Prostate gland (tissue), 2 donors: ENCODE results near the gene FREM2. TPM values are rescaled to one million over a fixed set of nuclear protein-coding genes. Genes with fewer than 3 reads are reported as not detected.
A peak's percentile ranks its signal among the peaks of the same experiment; 100 is the strongest.

ENCODE experiments used
- DNase-seq: peaks from one replicate; pipeline ENCODE4 v3.0.0-alpha.2; 2019; ENCODE audit warnings: low spot score
- H3K27ac ChIP-seq, 2 donors: fragments of 200-600 bp; sonication (generic); 2 replicates each; pipeline ENCODE4 v1.5.1; 2017 to 2019
- H3K27me3 ChIP-seq: fragments of 200-600 bp; sonication (generic); replicated peaks from 2 replicates; pipeline ENCODE4 v1.5.1; 2019; ENCODE audit not compliant: insufficient read depth
- H3K36me3 ChIP-seq, 2 donors: fragments of 200-600 bp; sonication (generic); 1 replicate in 1 of 2; 2 replicates in 1 of 2; pipeline versions ENCODE4 v1.5.1 to v1.8.1; 2017 to 2019
- H3K4me1 ChIP-seq: fragments of 200-600 bp; sonication (generic); replicated peaks from 2 replicates; pipeline ENCODE4 v1.5.1; 2019
- H3K4me3 ChIP-seq, 2 donors: fragments of 200-600 bp; sonication (generic); 2 replicates each; pipeline ENCODE4 v1.5.1; 2017 to 2019
- H3K9me3 ChIP-seq: fragments of 200-600 bp; sonication (generic); 2 replicates; pipeline ENCODE4 v1.5.1; 2017
- CTCF ChIP-seq, 4 experiments: fragments of 200-600 bp in 2 of 4; fragments of 450-650 bp in 2 of 4; sonication (generic) in 2 of 4; IDR thresholded peaks; 1 replicate in 3 of 4; 2 replicates in 1 of 4; pipeline ENCODE4 v1.5.1; 2016 to 2019; ENCODE audit warnings: antibody characterized with exemption in 4 of 4, mild to moderate bottlenecking in 2 of 4, moderate library complexity in 2 of 4
- POLR2A ChIP-seq: fragments of 450-650 bp; IDR thresholded peaks from one replicate; pipeline ENCODE4 v1.6.1; 2016; ENCODE audit warnings: antibody characterized with exemption, mild to moderate bottlenecking
- POLR2AphosphoS5 ChIP-seq: sonication (generic); formaldehyde crosslinking; IDR thresholded peaks from one replicate; pipeline ENCODE4 v1.6.1; 2017; ENCODE audit warnings: antibody characterized with exemption
- WGBS: methylation state at CpG from one replicate; pipeline ENCODE4 v1.1.5; 2018; 5-methylcytosine and 5-hydroxymethylcytosine counted together
- intact Hi-C: fragments of 100-400 bp; cut with DNase I; formaldehyde crosslinking; loops from one replicate; pipeline ENCODE4 v1.14.2; 2022
- total RNA-seq, 2 donors: library from RNA; depleted of rRNA; stranded (reverse); fragments of >200 nt; gene quantifications; one replicate each; pipeline ENCODE4 v1.1.0, GENCODE V29; 2016

Gene FREM2
- total RNA-seq, 2 donors from 2014 or later: 3.1 to 5.9 TPM

DNA sequence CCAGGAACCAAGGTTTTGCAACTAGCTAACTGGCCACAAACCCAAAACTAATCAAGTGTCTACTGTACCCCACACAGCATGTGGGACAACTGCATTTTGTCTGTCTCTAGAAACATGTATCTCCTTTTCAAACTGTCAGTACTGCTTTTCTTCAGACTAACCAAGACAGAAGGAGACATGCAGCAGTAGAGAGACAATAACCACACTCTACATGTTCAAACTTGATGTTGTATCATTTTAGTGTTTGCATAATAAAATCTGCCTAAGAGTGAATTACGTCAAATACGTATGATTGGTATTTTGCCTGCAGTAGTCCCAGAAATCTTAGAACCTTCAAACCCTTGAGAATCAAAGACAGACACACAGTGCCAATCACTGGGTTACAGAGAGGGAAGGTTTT is 22.0 kb upstream of the FREM2 start:
- Histone ChIP-seq H3K4me3 (no peak overlapping the region), H3K36me3 (no peaks in the 10 kb centered on the region), H3K27me3 (no peaks in the 10 kb centered on the region), H3K27ac (no peak overlapping the region), H3K9me3 (no peaks in the 10 kb centered on the region), H3K4me1 (no peaks in the 10 kb centered on the region)
- DNase-seq: no peak
- TF ChIP-seq POLR2AphosphoS5: no peak
- no peak for TF ChIP-seq POLR2A
- TF ChIP-seq CTCF (IDR thresholded peaks at IDR 0.05): no peak
- 49% methylated on average over 2 of the region's 2 CpGs for WGBS
- intact Hi-C loops: no loop called here

GRCh38 chr13:38667526-38668109 is 19.3 kb upstream of the FREM2 start:
- Histone ChIP-seq H3K4me1 (no peaks in the 10 kb centered on the region), H3K27ac (no peak overlapping the region), H3K4me3 (no peak overlapping the region), H3K27me3 (no peaks in the 10 kb centered on the region), H3K36me3 (no peaks in the 10 kb centered on the region), H3K9me3 (no peaks in the 10 kb centered on the region)
- WGBS: 87% methylated on average over 6 of the region's 6 CpGs
- DNase-seq: no peak
- TF ChIP-seq CTCF (IDR thresholded peaks at IDR 0.05): no peak
- TF ChIP-seq POLR2AphosphoS5: no peak
- TF ChIP-seq POLR2A: no peak
- intact Hi-C loops: no loop called here

- intact Hi-C loops: no loop called here
- no peaks in the 10 kb centered on the region for H3K36me3 ChIP-seq
- no peaks in the 10 kb centered on the region for H3K4me1 ChIP-seq
- H3K27me3 ChIP-seq: no peaks in the 10 kb centered on the region
- WGBS: 78% methylated on average over 6 of the region's 6 CpGs
- no peaks in the 10 kb centered on the region for H3K9me3 ChIP-seq
- TF ChIP-seq CTCF (IDR thresholded peaks at IDR 0.05) (no peak), POLR2A (no peak), POLR2AphosphoS5 (no peak)
- no peak overlapping the region for H3K27ac ChIP-seq
- no peak overlapping the region for H3K4me3 ChIP-seq
- no peak for DNase-seq
These were observed 17.5 kb upstream of the FREM2 start for GRCh38 chr13:38669234-38669964.

DNA sequence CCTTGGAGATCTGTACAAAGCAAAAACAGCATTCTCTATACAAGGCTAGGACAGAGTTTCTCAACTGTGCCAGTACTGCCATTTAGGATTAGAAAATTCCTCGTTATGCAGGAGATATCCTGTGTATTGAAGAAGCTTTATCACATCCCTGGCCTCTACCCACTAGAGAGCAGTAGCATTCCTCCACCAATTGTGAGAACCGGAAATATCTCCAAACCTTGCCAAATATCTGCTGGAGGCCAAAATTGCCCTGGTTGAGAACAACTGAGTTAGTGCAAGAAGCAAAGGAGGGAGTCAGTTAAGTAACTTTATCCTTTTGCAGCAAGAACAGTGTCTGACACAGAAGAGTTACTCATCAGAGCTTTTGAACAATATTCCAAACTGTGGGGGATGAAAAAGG is 16.2 kb upstream of the FREM2 start:
- intact Hi-C loops: no loop called here
- H3K4me3 ChIP-seq: no peak overlapping the region
- H3K27ac ChIP-seq: no peak overlapping the region
- WGBS: 30% methylated on average over 2 of the region's 2 CpGs
- H3K9me3 ChIP-seq: no peaks in the 10 kb centered on the region
- H3K36me3 ChIP-seq: no peaks in the 10 kb centered on the region
- DNase-seq: no peak
- H3K27me3 ChIP-seq: no peaks in the 10 kb centered on the region
- no peaks in the 10 kb centered on the region for H3K4me1 ChIP-seq
- TF ChIP-seq POLR2AphosphoS5 (no peak), CTCF (IDR thresholded peaks at IDR 0.05) (peak in 1 of 4 experiments; percentile 11), POLR2A (no peak)

GRCh38 chr13:38671980-38672379 is 14.9 kb upstream of the FREM2 start:
- TF ChIP-seq POLR2A: no peak
- no peak for TF ChIP-seq POLR2AphosphoS5
- no peak for TF ChIP-seq CTCF (IDR thresholded peaks at IDR 0.05)
- H3K27ac ChIP-seq: no peak overlapping the region
- no peak for DNase-seq
- intact Hi-C loops: no loop called here
- 79% methylated on average over 2 of the region's 2 CpGs for WGBS
- no peaks in the 10 kb centered on the region for H3K9me3 ChIP-seq
- H3K36me3 ChIP-seq: no peaks in the 10 kb centered on the region
- H3K27me3 ChIP-seq: no peaks in the 10 kb centered on the region
- no peaks in the 10 kb centered on the region for H3K4me1 ChIP-seq
- no peak overlapping the region for H3K4me3 ChIP-seq
